Bronchial epithelial cell (primary cell): Measurements from ENCODE around the gene HYLS1. TPM values are rescaled to one million over a fixed set of nuclear protein-coding genes. Genes with fewer than 3 reads are reported as not detected.
A peak's percentile ranks its signal among the peaks of the same experiment; 100 is the strongest.

Experiments
- DNase-seq: peaks from one replicate; pipeline ENCODE4 v3.0.0-alpha.2; 2010; ENCODE audit warnings: low read depth
- FAIRE-seq: peaks from 2 replicates; lab custom pipeline; 2011; peaks lifted over from hg19 to GRCh38; lab: Jason Lieb, UNC
- H3K27me3 ChIP-seq: 2 replicates; pipeline ENCODE4 v1.5.1; 2011; ENCODE audit warnings: low read length; ENCODE audit not compliant: control insufficient read depth, insufficient read depth
- H3K36me3 ChIP-seq: 2 replicates; pipeline ENCODE4 v1.5.1; 2011; ENCODE audit warnings: low read length; ENCODE audit not compliant: control insufficient read depth, insufficient read depth
- H3K4me3 ChIP-seq: 2 replicates; pipeline ENCODE4 v1.5.1; 2011; ENCODE audit warnings: mild to moderate bottlenecking, low read depth, low read length, control low read depth
- CTCF ChIP-seq: IDR thresholded peaks from 2 replicates; pipeline ENCODE4 v1.5.1; 2011; ENCODE audit warnings: mild to moderate bottlenecking, moderate library complexity, low read length, control low read depth, inconsistent platforms; ENCODE audit not compliant: insufficient read depth, severe bottlenecking
- total RNA-seq: library from RNA; depleted of rRNA; stranded (reverse); fragments of >200 nt; gene quantifications from 2 replicates; pipeline ENCODE4 v1.2.1, GENCODE V29; 2014

HYLS1 gene
- total RNA-seq, 1 donor from 2014 or later = 2.9 TPM

- Histone ChIP-seq H3K4me3 (no peak overlapping the region), H3K27me3 (peaks cover 2% of the 10 kb centered on the region), H3K36me3 (no peaks in the 10 kb centered on the region)
- no peak for DNase-seq
- no peak for TF ChIP-seq CTCF
- no peak for FAIRE-seq
Measured at GRCh38 chr11:125941267-125941618, 53.8 kb downstream of the HYLS1 start.

GRCh38 chr11:125941619-125942611, 54.4 kb downstream of the HYLS1 start:
- H3K27me3 ChIP-seq = peaks cover 2% of the 10 kb centered on the region
- peak; percentile 25 for DNase-seq
- H3K36me3 ChIP-seq = no peaks in the 10 kb centered on the region
- FAIRE-seq = no peak
- no peak overlapping the region for H3K4me3 ChIP-seq
- TF ChIP-seq CTCF = peak; percentile 82

GRCh38 chr11:125942771-125943428, 55.4 kb downstream of the HYLS1 start:
- Histone ChIP-seq H3K4me3 (no peak overlapping the region), H3K36me3 (no peaks in the 10 kb centered on the region), H3K27me3 (peaks cover 2% of the 10 kb centered on the region)
- DNase-seq (no peak), FAIRE-seq (no peak)
- no peak for TF ChIP-seq CTCF

- DNase-seq = no peak
- TF ChIP-seq CTCF = no peak
- FAIRE-seq = peak; percentile 50
- Histone ChIP-seq H3K36me3 (no peaks in the 10 kb centered on the region), H3K4me3 (no peak overlapping the region), H3K27me3 (peaks cover 2% of the 10 kb centered on the region)
Measured at GRCh38 chr11:125943661-125944349, 56.3 kb downstream of the HYLS1 start.

- Histone ChIP-seq H3K27me3 (peaks cover 2% of the 10 kb centered on the region), H3K4me3 (no peak overlapping the region), H3K36me3 (no peaks in the 10 kb centered on the region)
- no peak for FAIRE-seq
- TF ChIP-seq CTCF = no peak
- no peak for DNase-seq
Measured at GRCh38 chr11:125944350-125945010, 57.0 kb downstream of the HYLS1 start.
